K562 (cell line): ENCODE measurements around the gene THAP4. TPM values are rescaled to one million over a fixed set of nuclear protein-coding genes. Genes with fewer than 3 reads are reported as not detected.
A peak's percentile ranks its signal among the peaks of the same experiment; 100 is the strongest.

ENCODE experiments used
- ATAC-seq: fragments of 200-7000 bp; cut with Tn5 transposase; 3 replicates; pipeline ENCODE4 v1.9.1; 2020; ENCODE audit warnings: moderate library complexity
- BruUV-seq: library from RNA; stranded (reverse); fragments of 400-500 nt; replicated peaks from 2 replicates; lab custom pipeline; 2021; lab: Mats Ljungman, UMichigan
- CTCF ChIA-PET: fragments of 300-600 bp; formaldehyde crosslinking; extraction: SDS; loops from one replicate; lab custom pipeline; 2021; ENCODE audit warnings: low intra/inter-chr PET ratio; lab: Yijun Ruan, JAX
- POLR2A ChIA-PET: fragments of 300-600, 350-650 bp; sonication (Branson Sonifier 250); formaldehyde crosslinking; extraction: SDS; loops from one replicate; lab custom pipeline; 2021; ENCODE audit warnings: antibody characterized with exemption, inconsistent platforms; lab: Yijun Ruan, JAX
- DNase-seq, 4 experiments: peaks; one replicate each; pipeline versions ENCODE4 v3.0.0 to v3.0.0-alpha.2; 2011 to 2018; ENCODE audit warnings: low spot score in 3 of 4, mixed read lengths in 3 of 4; ENCODE audit errors: extremely low read depth in 1 of 4
- FAIRE-seq: peaks from 2 replicates; lab custom pipeline; 2011; peaks lifted over from hg19 to GRCh38; lab: Jason Lieb, UNC
- H2AFZ ChIP-seq: 2 replicates; pipeline ENCODE4 v1.6.0; 2011; ENCODE audit warnings: low read depth, low read length, control low read depth, inconsistent platforms
- H3K27ac ChIP-seq: fragments of 200-600 bp; 3 replicates; pipeline ENCODE4 v1.8.0; 2011; ENCODE audit warnings: low read depth, mild to moderate bottlenecking, control low read depth, inconsistent platforms, low read length, moderate library complexity, mixed read lengths; ENCODE audit errors: extremely low read depth
- H3K27me3 ChIP-seq, 2 experiments: fragments of 300-600 bp in 1 of 2; 2 replicates in 1 of 2; 3 replicates in 1 of 2; pipeline versions ENCODE4 v1.6.0 to v1.8.0; 2011; ENCODE audit warnings: inconsistent platforms in 2 of 2, low read length in 2 of 2, mild to moderate bottlenecking in 1 of 2, mixed read lengths in 1 of 2, moderate library complexity in 1 of 2; ENCODE audit not compliant: control insufficient read depth in 2 of 2, insufficient read depth in 2 of 2
- H3K36me3 ChIP-seq: fragments of 300-600 bp; 3 replicates; pipeline ENCODE4 v1.8.0; 2011; ENCODE audit warnings: mild to moderate bottlenecking, low read length, inconsistent platforms; ENCODE audit not compliant: control insufficient read depth, insufficient read depth
- H3K4me1 ChIP-seq, 2 experiments: fragments of 200-600 bp in 1 of 2; replicated peaks in 1 of 2; 2 replicates in 1 of 2; 3 replicates in 1 of 2; pipeline versions ENCODE4 v1.5.1 to v1.8.0; 2011; ENCODE audit warnings: inconsistent platforms in 2 of 2, low read length in 2 of 2, mild to moderate bottlenecking in 1 of 2, mixed read lengths in 1 of 2, moderate library complexity in 1 of 2; ENCODE audit not compliant: control insufficient read depth in 2 of 2, insufficient read depth in 2 of 2
- H3K4me2 ChIP-seq: 2 replicates; pipeline ENCODE4 v1.6.1; 2011; ENCODE audit warnings: low read length, control low read depth, inconsistent platforms, mixed read lengths; ENCODE audit not compliant: insufficient read depth
- H3K4me3 ChIP-seq: fragments of 200-600 bp; sonication (generic), shearing (Covaris generic); 2 replicates; pipeline ENCODE4 v1.5.1; 2016; ENCODE audit warnings: control low read depth, inconsistent platforms
- H3K79me2 ChIP-seq: fragments of 200-600 bp; 3 replicates; pipeline ENCODE4 v1.8.0; 2011; ENCODE audit warnings: low read length, inconsistent platforms; ENCODE audit not compliant: control insufficient read depth, insufficient read depth
- H3K9ac ChIP-seq, 2 experiments: 2 replicates each; pipeline versions ENCODE4 v1.6.0 to v1.6.1; 2011; ENCODE audit warnings: low read depth in 2 of 2, low read length in 2 of 2, control low read depth in 1 of 2, inconsistent platforms in 1 of 2, mild to moderate bottlenecking in 1 of 2, mixed read lengths in 1 of 2; ENCODE audit not compliant: insufficient read depth in 1 of 2
- H3K9me1 ChIP-seq: one replicate; pipeline ENCODE4 v1.6.0; 2011; ENCODE audit warnings: inconsistent platforms, mild to moderate bottlenecking, low read length, moderate library complexity; ENCODE audit not compliant: control insufficient read depth, insufficient read depth
- H3K9me3 ChIP-seq: replicated peaks from 2 replicates; pipeline ENCODE4 v1.5.1; 2011; ENCODE audit warnings: low read depth, low read length, inconsistent platforms; ENCODE audit not compliant: control insufficient read depth, insufficient read depth
- H4K20me1 ChIP-seq: replicated peaks from 2 replicates; pipeline ENCODE4 v1.6.1; 2011; ENCODE audit warnings: low read length, inconsistent platforms, mixed read lengths; ENCODE audit not compliant: control insufficient read depth, insufficient read depth
- GTF2A2 ChIP-seq: IDR thresholded peaks from 2 replicates; pipeline ENCODE4 v1.6.1; 2016; ENCODE audit warnings: mild to moderate bottlenecking, missing genetic modification characterization, missing compliant biosample characterization
- MAFK ChIP-seq: IDR thresholded peaks from 2 replicates; pipeline ENCODE4 v1.6.1; 2011; ENCODE audit warnings: low read length, improper control_type of control experiment
- MTA1 ChIP-seq: fragments of 450-650 bp; IDR thresholded peaks from 2 replicates; pipeline ENCODE4 v1.6.1; 2017; ENCODE audit warnings: borderline replicate concordance
- SAFB ChIP-seq: fragments of 200-400 bp; formaldehyde crosslinking; IDR thresholded peaks from 2 replicates; pipeline ENCODE4 v1.6.1; 2017; ENCODE audit warnings: low read depth, low read length, borderline replicate concordance
- TEAD2 ChIP-seq: fragments of 450-650 bp; IDR thresholded peaks from 2 replicates; pipeline ENCODE4 v1.6.1; 2016; ENCODE audit warnings: missing genetic modification characterization, control low read depth, missing compliant biosample characterization
- TFAM ChIP-seq: fragments of 250-450 bp; sonication (Bioruptor Pico); conservative IDR thresholded peaks from 2 replicates; pipeline ENCODE4 v1.5.0; 2021; ENCODE audit warnings: mild to moderate bottlenecking, moderate library complexity
- ZBTB33 ChIP-seq: sonication (generic); formaldehyde crosslinking; IDR thresholded peaks from 2 replicates; pipeline ENCODE4 v1.8.1; 2023; ENCODE audit warnings: mild to moderate bottlenecking, missing genetic modification reagents
- ZNF263 ChIP-seq: sonication (generic); formaldehyde crosslinking; IDR thresholded peaks from 2 replicates; pipeline ENCODE4 v1.8.0; 2022; ENCODE audit warnings: mild to moderate bottlenecking, missing genetic modification reagents, borderline replicate concordance
- ZNF316 ChIP-seq: fragments of 450-650 bp; IDR thresholded peaks from 2 replicates; pipeline ENCODE4 v1.6.1; 2016
- WGBS: fragments of 100-300 bp; shearing (Covaris generic); methylation state at CpG from one replicate; pipeline ENCODE4 v1.1.6; 2016; ENCODE audit warnings: low coverage, mixed read lengths; ENCODE audit not compliant: insufficient coverage; ENCODE audit errors: missing lambda C conversion rate; 5-methylcytosine and 5-hydroxymethylcytosine counted together
- in situ Hi-C: fragments of 300-500 bp; cut with MboI; formaldehyde crosslinking; loops from 4 replicates; pipeline ENCODE4 v1.15.0; 2018; ENCODE audit warnings: inconsistent platforms, mixed read lengths
- intact Hi-C: fragments of 100-400 bp; cut with micrococcal nuclease; formaldehyde crosslinking; loops from 2 replicates; pipeline ENCODE4 v1.14.2; 2022
- polyA plus RNA-seq, 8 experiments: library from polyadenylated mRNA; depleted of rRNA in 4 of 8; stranded (reverse) in 5 of 8; unstranded in 3 of 8; fragments of >200 nt; fragmentation: Nextera tagmentation in 2 of 8; fragmentation: Illumina TruSeq in 1 of 8; extraction: Ambion mirVana in 2 of 8; extraction: Trizol in 1 of 8; gene quantifications; 2 replicates each; pipeline versions ENCODE4 v1.2.1 to v1.2.3, GENCODE V29; 2011 to 2014; ENCODE audit warnings: inconsistent platforms in 1 of 8, missing spikeins in 1 of 8
- total RNA-seq, 7 experiments: library from RNA; depleted of rRNA in 6 of 7; stranded (reverse); fragments of >200 nt in 6 of 7; fragmentation: Illumina TruSeq in 2 of 7; extraction: Trizol in 2 of 7; gene quantifications; 2 replicates each; pipeline versions ENCODE4 v1.2.1 to v1.2.3, GENCODE V29; 2011 to 2021; ENCODE audit warnings: low replicate concordance in 1 of 7

Gene THAP4
- total and polyA plus RNA-seq, 9 of the 15 experiments (the other 6 are each of a cell fraction or from before 2014, with no cell fraction given): 8.6 to 60.9 (median 43.9) TPM

GRCh38 chr2:241563571-241563980 is 73.4 kb downstream of the THAP4 start:
- ATAC-seq (no peak), DNase-seq (no peak), FAIRE-seq (no peak)
- ChIA-PET POLR2A (interaction anchor here (0.6 kb wide), 1 partner anchor 542 kb away, joined by 3 read pairs; no protein-coding TSS in a partner anchor), CTCF (no interaction called here)
- BruUV-seq: no TSS peak
- intact Hi-C loops: no loop called here
- H3K27ac ChIP-seq: no peak overlapping the region
- no peaks in the 10 kb centered on the region for H3K79me2 ChIP-seq
- H3K9me1 ChIP-seq: no peaks in the 10 kb centered on the region
- peaks cover 0 to 63% of the 10 kb centered on the region in 2 experiments; a peak in 2 of 5 replicates for H3K4me1 ChIP-seq
- H3K36me3 ChIP-seq: no peaks in the 10 kb centered on the region
- no peak overlapping the region for H3K4me2 ChIP-seq
- peak overlapping the region in 1 of 2 experiments; percentile 17; a peak in 1 of 4 replicates for H3K9ac ChIP-seq
- H2AFZ ChIP-seq: no peak overlapping the region
- in situ Hi-C loops: no loop called here
- H3K4me3 ChIP-seq: no peak overlapping the region
- TF ChIP-seq ZNF263 (no peak), MAFK (no peak), TFAM (CRISPR knock-in tag) (no peak), TEAD2 (tag) (no peak), GTF2A2 (tag) (no peak), MTA1 (no peak), ZNF316 (no peak), ZBTB33 (CRISPR knock-in tag) (no peak), SAFB (no peak)
- 65% methylated on average over 8 of the region's 10 CpGs for WGBS
- H4K20me1 ChIP-seq: peaks cover 5% of the 10 kb centered on the region; the same call in 1 of the 2 replicates
- no peaks in the 10 kb centered on the region for H3K9me3 ChIP-seq
- H3K27me3 ChIP-seq: no peaks in the 10 kb centered on the region
